OCI-LY1 (cell line): ENCODE measurements around the gene RFNG.

Experiments
- EZH2 ChIP-seq: fragments of 200-600 bp; sonication (generic), shearing (Covaris generic); IDR thresholded peaks from 2 replicates; pipeline ENCODE4 v1.8.0; 2017; ENCODE audit warnings: borderline replicate concordance, mixed run types, mild to moderate bottlenecking, antibody characterized with exemption, low read length, moderate library complexity, mixed read lengths
- TF ChIP-seq, protein P1 (sequence below): fragments of 200-600 bp; sonication (generic), shearing (Covaris generic); IDR thresholded peaks from 2 replicates; pipeline ENCODE4 v1.5.1; 2017; ENCODE audit warnings: mild to moderate bottlenecking, antibody characterized with exemption, low read length, moderate library complexity, mixed read lengths

DNA sequence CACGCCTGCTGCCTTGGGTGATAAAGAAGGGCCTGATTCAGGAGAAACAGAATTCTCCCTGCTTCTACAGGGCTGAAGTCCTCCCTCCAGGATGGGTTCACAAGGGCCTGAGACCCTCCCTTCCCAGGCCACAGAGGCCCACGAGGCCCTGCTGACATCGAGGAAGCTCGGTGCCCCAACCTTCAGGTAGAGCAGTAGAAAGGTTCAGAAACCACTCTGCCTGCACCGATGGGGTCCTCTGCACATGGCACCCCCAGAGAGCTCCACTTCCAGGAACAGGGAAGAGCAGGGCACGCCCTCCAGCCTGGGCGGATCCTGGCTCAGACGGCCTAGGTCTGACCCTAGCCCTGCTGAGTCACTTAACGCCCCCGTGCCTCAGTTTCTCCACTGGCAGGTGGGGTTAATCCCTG is 29.7 kb downstream of the RFNG start:
- TF ChIP-seq, protein P1, sequence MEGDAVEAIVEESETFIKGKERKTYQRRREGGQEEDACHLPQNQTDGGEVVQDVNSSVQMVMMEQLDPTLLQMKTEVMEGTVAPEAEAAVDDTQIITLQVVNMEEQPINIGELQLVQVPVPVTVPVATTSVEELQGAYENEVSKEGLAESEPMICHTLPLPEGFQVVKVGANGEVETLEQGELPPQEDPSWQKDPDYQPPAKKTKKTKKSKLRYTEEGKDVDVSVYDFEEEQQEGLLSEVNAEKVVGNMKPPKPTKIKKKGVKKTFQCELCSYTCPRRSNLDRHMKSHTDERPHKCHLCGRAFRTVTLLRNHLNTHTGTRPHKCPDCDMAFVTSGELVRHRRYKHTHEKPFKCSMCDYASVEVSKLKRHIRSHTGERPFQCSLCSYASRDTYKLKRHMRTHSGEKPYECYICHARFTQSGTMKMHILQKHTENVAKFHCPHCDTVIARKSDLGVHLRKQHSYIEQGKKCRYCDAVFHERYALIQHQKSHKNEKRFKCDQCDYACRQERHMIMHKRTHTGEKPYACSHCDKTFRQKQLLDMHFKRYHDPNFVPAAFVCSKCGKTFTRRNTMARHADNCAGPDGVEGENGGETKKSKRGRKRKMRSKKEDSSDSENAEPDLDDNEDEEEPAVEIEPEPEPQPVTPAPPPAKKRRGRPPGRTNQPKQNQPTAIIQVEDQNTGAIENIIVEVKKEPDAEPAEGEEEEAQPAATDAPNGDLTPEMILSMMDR: no peak
- no peak for TF ChIP-seq EZH2
